GM18526 (cell line): Measurements from ENCODE around the gene ANHX.

Source experiments
- POLR2A ChIP-seq: IDR thresholded peaks from 3 replicates; pipeline ENCODE4 v1.6.1; 2011; ENCODE audit not compliant: insufficient read length; ENCODE audit errors: extremely low read depth

The ANHX gene

DNA sequence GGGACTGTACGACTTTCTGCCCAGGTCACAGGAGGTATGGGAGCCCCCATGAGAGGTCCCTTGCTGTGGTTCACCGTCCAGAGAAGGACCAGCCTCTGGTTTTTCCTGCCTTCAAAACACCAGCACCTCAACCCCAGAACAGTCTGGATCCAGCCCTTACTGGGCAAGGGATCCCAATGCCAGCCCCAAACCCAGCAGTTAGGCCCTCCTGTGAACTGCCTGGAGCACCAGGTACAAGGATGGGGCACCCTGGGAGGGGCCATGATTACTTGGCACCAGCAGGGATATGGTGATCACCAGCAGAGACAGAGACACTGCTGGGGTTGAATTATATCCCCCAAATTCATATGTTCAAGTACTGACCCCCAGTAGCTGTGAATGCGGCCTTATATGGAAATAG is 20.0 kb downstream of the ANHX start:
- no peak for TF ChIP-seq POLR2A

- no peak for TF ChIP-seq POLR2A
These were observed 29.3 kb downstream of the ANHX start for GRCh38 chr12:133206390-133206789.

DNA sequence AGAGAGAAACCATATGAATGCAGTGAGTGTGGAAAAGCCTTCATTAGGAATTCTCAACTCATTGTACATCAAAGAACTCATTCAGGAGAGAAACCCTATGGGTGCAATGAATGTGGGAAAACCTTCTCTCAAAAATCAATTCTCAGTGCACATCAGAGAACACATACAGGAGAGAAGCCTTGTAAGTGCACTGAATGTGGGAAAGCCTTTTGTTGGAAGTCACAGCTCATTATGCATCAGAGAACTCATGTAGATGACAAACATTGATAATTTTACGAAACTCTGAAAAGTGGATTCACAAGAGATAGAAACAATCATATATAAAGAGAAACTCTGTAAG is 31.4 kb downstream of the ANHX start:
- TF ChIP-seq POLR2A, result no peak

- no peak for TF ChIP-seq POLR2A
These were observed 32.1 kb downstream of the ANHX start for GRCh38 chr12:133203344-133204263.

DNA sequence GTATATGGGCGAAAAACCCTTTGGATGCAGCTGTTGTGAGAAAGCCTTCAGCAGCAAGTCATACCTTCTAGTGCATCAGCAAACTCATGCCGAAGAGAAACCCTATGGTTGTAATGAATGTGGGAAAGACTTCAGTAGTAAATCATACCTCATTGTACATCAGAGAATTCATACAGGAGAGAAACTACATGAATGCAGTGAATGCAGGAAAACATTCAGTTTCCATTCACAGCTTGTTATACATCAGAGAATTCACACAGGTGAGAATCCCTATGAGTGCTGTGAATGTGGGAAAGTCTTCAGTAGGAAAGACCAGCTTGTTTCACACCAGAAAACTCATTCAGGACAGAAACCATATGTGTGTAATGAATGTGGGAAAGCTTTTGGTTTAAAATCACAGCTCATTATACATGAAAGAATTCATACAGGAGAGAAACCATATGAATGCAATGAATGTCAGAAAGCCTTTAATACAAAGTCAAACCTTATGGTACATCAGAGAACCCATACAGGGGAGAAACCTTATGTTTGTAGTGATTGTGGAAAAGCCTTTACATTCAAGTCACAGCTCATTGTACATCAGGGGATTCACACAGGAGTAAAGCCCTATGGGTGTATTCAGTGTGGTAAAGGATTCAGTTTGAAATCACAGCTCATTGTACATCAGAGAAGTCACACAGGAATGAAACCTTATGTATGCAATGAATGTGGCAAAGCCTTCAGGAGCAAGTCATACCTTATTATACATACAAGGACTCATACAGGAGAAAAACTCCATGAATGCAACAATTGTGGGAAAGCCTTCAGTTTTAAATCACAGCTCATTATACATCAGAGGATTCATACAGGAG is 33.0 kb downstream of the ANHX start:
- no peak for TF ChIP-seq POLR2A

- no peak for TF ChIP-seq POLR2A
These were observed 33.8 kb downstream of the ANHX start for GRCh38 chr12:133201888-133202287.

- TF ChIP-seq POLR2A, result no peak
These were observed 42.8 kb downstream of the ANHX start for GRCh38 chr12:133192847-133193246.

DNA sequence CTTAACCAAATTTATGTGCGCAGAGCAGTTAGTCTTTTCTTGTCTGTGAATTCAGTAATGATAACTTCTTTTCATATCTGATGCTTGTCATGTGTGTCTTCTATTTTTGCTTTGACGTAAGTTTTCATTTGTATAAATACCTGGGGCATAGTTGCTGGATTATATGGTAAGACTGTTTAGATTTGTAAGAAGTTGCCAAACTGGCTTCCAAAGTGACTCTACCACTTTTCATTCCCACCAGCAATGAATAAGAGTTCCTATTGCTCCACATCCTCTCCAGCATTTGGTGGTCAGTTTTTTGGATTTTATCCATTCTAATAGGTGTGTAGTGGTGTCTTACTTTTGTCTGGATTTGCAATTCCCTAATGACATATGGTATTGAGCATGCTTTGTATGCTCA is 45.5 kb downstream of the ANHX start:
- TF ChIP-seq POLR2A, result no peak

- TF ChIP-seq POLR2A, result peak; percentile 73
These were observed 54.3 kb downstream of the ANHX start, which contains the start of gene ZNF268 for GRCh38 chr12:133181238-133181959. TSS of gene ZNF268 (plus strand) at chr12:133181495. CDS start at chr12:133181998, 503 bp downstream.

GRCh38 chr12:133180669-133181068 is 55.0 kb downstream of the ANHX start:
- TF ChIP-seq POLR2A, result no peak

DNA sequence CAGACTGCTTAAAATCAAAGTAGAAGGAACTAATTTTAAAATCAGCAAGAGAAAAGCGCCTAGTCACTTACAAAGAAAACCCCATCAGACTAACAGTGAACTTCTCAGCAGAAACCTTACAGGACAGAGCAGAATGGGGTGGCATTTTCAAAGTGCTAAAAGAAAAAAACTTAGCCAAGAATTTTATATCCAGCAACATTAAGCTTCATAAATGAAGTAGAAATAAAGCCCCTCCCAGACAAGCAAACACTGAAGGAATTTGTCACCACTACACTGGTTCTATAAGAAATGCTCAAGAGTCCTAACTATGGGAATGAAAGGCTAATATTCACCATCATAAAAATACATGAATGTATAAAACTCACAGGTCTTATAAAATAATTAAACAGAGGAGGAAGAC is 60.8 kb downstream of the ANHX start:
- no peak for TF ChIP-seq POLR2A

- no peak for TF ChIP-seq POLR2A
These were observed 63.2 kb downstream of the ANHX start for GRCh38 chr12:133172491-133172890.
